Ramos (cell line): ENCODE results near the gene HOXA1.

ENCODE experiments used
- in situ Hi-C: fragments of 300-500 bp; cut with MboI; formaldehyde crosslinking; loops from one replicate; pipeline ENCODE4 v1.14.3; 2022; ENCODE audit warnings: low sequenced_read_pairs; ENCODE audit not compliant: unreplicated experiment

The HOXA1 gene

DNA sequence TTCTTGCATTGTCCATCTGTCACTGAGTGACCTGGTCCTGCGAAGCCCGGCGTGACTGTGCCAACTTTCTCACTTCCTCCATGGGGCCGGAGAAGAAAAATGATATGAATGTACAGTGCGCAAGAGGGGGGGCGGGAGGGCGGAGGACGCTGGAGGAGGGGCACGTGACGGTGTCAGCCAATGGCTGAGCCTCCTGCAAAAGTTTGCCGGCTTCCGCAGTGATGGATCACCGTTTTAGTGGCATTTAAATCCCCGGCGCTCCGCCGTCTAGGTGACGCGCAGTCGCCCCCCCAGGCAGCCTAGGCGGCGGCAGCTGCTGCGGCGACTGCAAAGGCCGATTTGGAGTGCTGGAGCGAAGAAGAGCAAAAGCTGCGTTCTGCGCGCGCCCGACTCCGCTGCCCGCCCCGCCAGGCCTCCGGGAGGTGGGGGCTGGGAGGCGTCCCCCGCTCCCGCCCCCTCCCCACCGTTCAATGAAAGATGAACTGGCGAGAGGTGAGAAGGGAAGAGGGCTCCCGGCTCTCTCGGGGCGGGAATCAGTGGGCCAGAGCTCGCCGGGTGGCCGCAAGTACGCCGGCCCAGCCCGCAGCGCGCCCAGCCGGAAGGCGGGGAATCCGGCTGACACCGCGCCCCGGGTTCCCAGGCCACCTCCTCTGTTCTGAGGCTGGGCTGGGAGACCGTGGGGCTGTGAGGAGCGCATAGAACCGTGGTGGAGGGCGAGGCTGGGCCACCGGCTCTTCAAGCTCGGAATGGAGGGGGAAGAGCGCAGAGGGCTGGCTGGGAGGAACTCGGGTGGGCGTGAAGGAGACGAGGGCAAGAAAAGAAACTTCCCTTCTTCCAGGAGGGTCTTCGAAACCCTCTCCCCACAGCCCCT is at the start of gene HOXA1:
TSS of gene HOXA1 (minus strand) at position 104 of the 871 bp plus-strand sequence. CDS start at position 16, 88 bp downstream.
- in situ Hi-C loops = no loop called here

DNA sequence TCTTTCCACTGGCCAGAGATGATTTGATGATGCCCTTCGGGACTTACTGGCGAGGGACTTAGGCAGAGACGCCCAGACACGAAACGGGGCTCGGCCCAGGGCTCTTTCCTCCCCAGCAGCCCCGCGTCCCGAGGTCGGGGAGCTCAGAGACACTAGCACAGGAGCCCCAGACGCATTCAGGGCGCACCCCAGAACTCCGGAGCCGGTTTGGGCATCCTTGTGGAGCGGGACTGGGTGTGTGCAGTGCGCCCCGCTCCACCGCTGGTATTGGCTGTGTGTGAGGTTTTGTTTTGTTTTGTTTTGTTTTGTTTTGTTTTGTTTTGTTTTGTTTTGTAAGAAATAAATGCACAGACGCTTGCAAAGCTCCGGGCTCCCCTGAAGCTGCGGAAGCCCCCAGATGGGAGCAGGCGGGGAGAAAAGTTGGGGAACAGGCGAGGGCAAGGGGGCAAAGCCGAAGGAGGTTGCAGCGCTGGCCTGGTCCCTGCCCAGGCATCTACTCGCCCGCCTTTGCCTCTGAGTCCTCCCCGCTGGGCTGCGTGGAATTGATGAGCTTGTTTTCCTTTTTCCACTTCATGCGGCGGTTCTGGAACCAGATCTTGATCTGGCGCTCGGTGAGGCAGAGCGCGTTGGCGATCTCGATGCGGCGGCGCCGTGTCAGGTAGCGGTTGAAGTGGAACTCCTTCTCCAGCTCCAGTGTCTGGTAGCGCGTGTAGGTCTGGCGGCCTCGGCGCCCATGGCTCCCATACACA is 49.5 kb upstream of the HOXA1 start:
- in situ Hi-C loops = loop anchor here (10.0 kb wide), 1 partner anchor 291 kb away; no protein-coding TSS in a partner anchor

DNA sequence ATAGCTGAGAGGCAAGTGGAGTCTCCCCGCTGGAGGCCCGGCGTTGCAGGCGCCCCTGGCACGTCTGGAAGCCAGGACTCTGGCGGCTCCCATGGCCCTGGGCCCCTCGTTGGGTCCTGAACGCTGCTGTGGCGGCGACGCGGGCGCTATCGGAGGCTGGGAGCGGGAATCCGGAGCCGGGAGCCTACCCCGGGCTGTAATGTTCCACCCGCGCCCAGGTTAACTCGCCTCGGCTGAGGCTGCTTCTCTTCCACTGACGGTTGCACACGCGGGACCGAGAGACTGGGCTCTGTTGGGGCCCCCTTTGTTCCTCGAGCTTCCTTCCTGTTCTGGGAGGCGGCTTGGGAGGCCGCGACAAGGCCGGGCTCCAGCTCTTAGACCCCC is 49.0 kb upstream of the HOXA1 start:
- in situ Hi-C loops = loop anchor here (10.0 kb wide), 1 partner anchor 290 kb away; no protein-coding TSS in a partner anchor

DNA sequence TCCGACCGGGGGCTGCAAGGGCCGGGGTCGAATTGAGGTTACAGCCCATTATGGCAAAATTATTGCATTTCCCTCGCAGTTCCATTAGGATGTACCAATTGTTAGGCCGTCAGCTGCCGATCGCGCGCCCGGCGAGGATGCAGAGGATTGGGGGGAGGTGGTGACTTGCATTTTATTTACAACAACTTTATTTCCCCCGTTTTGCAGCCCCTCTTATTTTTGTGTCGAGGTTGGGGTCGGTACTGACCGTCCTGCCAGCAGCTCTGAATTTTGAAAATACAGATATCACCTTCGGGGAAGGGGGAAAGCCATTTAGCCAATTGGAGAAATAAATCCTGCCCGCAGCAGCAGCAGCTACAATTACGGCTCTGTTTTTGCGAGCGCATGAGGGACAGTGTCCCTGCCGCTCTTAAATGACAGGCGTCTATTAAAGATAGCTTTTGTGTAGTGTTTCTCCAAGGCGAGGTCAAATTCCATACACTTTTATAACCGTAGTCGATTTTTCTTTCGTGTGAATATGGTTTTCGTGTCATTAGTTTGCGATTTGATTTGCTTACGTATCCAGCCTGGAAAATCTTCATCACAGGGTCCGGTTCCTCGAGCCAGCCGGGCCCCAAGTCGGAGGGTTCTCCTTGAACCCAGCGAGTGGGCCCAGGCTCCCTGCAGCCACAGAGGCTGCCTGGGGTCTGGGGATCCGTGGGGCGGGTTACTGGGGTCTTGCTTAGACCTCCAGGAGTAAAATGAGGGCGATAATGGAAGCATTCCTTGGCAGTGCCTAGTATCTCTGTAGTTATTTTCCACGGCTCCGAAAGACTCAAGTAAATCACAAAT is 48.4 kb upstream of the HOXA1 start:
- in situ Hi-C loops = loop anchor here (10.0 kb wide), 1 partner anchor 289 kb away; no protein-coding TSS in a partner anchor

DNA sequence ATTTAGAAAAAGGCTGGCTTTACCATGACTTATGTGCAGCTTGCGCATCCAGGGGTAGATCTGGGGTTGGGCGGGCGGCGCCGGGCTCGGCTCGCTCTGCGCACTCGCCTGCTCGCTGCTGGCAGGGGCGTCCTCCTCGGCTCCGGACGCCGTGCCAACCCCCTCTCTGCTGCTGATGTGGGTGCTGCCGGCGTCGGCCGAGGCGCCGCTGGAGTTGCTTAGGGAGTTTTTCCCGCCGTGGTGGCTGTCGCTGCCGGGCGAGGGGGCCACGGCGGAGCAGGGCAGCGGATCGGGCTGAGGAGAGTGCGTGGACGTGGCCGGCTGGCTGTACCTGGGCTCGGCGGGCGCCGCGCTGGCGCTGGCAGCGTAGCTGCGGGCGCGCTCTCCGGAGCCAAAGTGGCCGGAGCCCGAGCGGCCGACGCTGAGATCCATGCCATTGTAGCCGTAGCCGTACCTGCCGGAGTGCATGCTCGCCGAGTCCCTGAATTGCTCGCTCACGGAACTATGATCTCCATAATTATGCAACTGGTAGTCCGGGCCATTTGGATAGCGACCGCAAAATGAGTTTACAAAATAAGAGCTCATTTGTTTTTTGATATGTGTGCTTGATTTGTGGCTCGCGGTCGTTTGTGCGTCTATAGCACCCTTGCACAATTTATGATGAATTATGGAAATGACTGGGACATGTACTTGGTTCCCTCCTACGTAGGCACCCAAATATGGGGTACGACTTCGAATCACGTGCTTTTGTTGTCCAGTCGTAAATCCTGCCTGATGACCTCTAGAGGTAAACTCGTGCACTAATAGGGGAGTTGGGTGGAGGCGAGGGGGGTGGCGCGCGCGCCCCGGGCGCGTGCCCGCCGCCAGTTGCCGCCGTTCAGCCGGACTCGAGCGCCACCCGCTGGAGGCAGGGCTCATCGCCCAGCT is 47.5 kb upstream of the HOXA1 start, which contains the start of gene HOXA5:
TSS of gene HOXA5 (minus strand) at position 659 of the 927 bp plus-strand sequence. CDS start at position 585, 74 bp downstream.
- in situ Hi-C loops = loop anchor here (10.0 kb wide), 1 partner anchor 288 kb away; no protein-coding TSS in a partner anchor

DNA sequence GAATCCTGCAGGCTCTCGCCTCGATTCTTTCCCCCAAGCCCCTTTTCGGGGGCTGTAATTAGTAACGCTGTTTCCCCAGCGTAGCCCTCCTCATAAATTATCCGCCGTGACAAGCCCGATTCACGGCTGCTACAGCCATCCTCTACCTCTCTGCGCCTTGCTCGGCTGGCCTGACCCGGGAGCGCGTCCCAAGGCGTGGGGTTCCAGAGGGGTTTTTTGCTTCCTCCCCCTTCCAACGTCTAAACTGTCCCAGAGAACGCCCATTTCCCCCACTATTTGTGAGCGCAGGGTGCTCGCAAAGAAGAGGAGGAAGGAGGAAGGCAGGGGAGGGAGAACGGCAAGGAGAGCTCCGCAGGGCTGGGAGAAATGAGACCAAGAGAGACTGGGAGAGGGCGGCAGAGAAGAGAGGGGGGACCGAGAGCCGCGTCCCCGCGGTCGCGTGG is 46.8 kb upstream of the HOXA1 start:
- in situ Hi-C loops = loop anchor here (10.0 kb wide), 1 partner anchor 288 kb away; no protein-coding TSS in a partner anchor

DNA sequence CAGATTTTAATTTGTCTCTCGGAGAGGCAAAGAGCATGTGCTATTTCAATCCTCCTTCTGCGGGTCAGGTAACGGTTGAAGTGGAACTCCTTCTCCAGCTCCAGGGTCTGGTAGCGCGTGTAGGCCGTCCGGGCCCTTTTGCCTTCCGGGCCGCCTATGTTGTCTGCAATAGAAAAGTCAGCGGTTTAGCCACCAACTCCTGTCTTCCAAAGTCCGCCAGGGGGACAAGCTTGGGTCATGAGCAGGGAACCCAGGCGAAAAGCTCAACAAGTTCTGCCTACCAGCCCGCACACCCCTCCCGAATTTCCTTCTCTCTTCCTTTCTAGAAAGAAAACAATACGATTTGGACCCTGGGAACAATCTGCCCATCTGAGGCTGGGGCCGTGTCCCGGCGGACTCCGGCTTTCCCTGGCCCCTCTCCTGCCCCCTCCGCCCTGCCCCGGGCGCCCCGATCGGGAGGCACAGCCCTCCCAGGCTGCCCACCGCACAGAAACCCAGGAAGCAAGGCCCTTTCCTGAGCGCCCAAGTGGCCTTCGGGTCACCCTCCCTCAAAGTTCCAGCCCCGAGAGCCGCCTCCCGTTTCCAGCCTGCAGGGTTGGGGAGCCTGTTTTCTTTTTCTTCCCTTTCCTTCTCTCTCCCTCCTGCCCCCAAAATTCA is 46.3 kb upstream of the HOXA1 start:
- in situ Hi-C loops = loop anchor here (10.0 kb wide), 1 partner anchor 287 kb away; no protein-coding TSS in a partner anchor

DNA sequence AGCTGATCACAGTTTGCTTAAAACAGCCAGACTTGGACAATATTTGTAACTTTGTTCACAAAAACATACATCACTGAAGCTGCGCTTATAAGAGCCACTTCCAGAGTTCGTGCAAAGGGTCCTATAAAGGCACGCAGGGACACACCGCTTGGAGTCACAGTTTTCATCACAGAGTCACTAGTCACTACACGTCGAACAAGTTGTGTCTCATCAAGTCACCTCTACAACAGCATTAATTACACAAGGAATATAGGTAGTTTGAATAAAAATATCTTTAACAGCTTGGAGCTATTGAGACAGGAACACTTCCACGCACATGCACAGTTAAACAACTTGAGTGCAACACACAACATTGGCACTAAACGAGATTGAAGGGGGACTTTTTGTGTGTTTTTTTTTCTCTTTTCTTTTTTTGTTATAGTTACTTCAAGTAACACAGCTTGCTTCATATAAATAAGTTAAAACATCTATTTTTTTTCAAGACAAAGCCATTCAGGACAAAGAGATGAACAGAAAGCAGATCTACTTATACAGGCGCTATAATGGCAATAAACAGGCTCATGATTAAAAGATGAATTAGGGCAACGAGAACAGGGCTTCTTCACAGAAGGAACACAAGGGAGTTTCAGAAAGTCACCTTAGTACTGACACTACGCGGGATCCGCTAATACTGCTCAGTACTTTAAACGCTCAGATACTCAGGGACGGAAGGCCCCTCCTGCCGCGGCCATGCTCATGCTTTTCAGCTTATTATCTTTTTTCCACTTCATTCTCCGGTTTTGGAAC is 45.5 kb upstream of the HOXA1 start:
- in situ Hi-C loops = loop anchor here (10.0 kb wide), 1 partner anchor 287 kb away; no protein-coding TSS in a partner anchor

DNA sequence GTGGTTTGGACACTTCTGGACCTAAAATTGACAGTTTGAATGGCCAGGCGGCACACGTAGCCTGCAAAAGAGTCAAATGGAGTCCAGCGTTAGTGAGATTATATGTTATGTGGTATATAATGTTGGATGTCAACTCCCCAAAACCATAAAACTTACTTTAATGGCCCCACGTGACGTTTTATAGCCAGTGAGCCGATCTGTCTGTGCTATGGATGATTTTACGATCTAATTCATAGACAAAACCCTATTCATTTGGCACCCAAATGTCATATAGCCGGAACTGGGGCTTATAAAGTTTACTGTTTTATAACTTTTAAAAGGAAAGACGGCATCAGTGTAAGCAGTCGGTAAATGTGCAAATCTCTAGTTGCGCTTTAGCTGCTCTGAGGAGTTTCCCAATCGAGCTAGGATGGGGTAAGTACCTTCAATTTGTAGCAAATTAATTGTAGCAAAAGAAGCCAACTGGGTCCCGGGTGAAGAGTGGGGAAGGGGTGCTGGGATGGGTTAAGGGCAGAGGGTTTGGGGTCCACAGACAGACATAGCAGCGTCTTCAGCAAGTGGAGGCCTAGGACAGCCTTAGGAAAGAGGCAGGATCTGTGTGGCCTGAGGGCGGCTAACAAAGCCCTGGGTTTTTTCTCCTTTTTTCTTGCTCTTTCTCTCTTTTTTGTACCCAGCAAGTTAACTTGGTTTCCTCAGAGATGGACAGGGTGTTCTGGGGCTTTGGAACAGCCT is 44.5 kb upstream of the HOXA1 start:
- in situ Hi-C loops = loop anchor here (10.0 kb wide), 1 partner anchor 285 kb away; no protein-coding TSS in a partner anchor

DNA sequence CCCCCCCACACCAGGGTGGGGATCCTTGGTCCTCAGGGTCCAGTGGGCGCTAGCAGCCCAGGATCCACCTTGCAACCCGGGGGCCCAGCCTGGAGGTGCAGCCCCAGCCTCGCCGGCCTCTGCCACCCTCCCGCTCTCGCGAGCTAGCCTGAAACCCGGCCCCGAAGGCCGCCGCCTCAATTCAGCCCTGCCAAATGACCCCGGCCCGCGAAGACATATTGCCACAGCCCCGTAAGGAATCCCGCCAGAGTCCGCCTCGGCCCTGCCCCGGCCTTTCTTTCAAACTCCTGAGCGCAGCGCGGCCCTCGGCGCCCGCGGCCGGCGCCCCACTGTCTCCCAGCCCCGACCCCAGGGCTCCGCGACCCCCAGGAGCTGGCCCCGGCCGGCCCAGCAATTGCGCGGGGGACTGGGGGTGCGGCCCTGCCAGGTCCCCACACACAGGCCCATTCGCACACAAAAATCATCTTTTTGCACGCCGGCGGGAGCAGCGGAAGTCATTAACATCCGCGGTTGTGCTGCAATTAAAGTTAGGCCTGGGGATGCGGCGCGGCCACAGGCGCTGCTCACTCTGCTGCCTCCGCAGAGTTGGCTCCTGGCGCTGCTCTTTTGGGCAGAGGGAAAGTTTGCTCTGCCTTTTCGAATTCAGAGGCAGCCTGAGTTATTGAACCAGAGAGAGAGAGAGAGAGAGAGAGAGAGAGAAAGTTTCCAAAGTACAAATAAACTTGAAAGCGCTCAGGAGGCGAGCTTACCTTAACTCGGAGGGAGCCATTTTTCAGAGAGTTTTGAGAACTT is 43.7 kb upstream of the HOXA1 start:
- in situ Hi-C loops = loop anchor here (10.0 kb wide), 1 partner anchor 285 kb away; no protein-coding TSS in a partner anchor

DNA sequence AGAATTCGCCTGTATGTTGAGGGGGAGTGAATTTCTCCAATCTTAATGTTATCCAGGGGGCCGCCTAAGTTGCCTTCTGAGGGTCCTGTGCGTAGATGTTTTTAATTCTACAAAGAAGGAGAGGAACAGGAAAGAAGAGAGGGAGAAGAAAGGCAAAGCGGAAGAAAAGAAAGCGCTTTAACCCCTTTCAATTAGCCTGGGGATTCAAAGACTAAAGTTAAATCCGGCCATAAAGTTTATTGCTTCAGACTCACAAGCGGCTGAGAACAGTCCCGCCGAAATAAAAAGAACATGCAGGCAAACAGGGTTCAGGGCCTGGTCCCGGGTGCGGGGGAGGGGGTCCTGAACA is 43.2 kb upstream of the HOXA1 start:
- in situ Hi-C loops = no loop called here

DNA sequence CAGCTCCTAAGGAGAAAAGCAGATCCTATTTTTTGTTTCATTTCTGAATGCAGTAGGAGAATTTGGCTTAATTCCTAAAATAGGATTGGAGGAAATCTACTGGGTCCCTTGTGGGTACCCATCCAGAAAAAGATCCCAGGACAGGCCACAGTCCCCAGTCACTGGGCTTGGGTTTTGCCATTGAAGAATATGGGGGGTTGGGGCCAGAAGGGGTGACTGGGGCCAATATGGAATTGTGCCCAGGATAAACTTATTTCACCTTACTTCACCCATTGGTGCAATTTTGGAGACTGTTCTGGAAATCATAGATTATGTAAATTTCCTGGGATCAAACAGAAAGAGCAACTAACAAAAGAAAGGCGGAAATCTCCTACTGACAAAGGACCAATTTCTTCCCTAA is 42.7 kb upstream of the HOXA1 start:
- in situ Hi-C loops = no loop called here

DNA sequence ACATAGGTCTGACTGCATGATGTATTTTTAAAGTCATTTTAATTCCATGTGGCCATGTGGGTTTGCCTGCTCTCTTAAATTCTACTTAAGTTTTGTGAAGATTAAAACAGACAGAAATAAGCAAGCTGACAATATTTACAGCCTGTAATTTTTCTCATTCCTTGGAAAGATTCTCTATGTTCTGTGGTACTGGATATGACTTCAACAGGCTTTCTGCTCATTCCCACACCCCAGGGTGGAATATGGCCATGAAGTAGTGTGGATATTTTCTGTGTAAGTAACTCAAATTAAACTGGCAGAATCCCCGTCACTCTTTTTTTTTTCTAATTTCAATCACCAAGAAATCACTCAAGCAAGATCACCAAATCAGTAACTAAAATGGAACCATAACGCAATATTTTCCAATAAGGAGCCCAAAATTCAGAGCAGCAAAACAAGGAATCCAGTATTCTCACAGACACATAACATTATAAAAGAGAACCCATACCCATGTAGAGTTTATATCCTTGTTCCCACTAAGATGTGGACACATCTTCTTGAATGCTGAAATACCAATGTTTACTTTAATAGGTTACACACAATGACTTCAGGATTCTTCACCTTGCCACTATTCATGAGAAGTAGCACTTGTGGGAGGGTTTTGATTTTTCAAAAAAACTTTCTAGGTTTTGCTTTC is 42.0 kb upstream of the HOXA1 start:
- in situ Hi-C loops = no loop called here

DNA sequence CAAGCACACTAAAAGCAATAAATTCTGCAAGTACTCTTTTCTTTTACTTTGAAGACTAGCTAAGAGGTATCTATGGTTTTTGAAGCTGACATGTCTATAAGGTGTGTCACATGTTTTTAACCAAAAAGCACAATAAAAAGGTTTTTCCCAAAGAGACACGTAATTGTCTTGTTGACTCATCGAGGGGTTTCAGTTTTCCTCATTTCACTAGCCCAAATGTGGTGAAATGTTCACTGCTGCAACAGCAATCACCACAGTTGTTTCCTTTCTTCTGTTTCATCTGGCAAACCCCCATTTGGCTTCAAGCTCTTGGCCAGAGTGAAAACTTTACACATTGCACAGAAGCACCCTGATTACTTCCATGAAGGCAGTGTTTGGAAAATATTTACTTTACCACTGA is 38.6 kb upstream of the HOXA1 start:
- in situ Hi-C loops = no loop called here

DNA sequence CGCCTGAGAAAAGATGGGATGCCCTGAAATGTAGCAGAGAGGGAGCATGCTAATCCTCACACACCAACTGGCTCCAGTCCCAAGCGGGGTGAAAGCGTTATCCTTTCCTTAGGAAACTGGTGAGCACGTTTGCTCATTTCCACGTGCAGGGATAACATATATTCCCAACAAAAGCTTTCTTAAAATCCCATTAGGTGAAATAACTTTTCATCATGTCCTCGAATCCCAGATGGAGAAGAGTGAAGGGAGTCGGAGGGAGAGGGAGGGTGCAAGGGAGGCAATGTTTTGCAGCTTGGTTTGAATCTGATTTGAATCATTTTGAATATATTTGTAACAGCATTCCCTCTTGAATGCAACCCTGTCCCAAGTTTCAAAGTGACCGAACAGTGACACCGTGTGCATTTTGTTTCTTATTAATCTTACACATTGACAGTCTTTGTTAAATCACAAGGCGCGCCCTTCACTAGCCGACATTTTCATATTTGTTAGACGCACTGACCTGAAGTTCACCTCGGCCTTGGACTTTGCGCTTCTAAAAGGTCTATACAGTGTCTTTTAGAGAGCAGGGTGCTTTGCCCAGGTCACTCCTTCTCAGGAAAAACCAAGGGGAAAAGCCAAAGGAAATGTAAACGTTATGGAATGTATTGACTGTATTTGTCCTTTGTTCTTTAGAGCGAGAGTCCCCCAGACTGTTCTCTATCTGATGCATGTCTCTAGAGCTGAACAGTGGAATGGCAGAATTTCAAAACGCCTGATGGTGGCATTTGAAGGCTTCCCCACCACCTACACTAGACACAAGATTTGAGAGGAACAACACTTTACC is 37.8 kb upstream of the HOXA1 start:
- in situ Hi-C loops = no loop called here
